ENCODE measurements around the gene KCNJ2. TPM values are rescaled to one million over a fixed set of nuclear protein-coding genes. Genes with fewer than 3 reads are reported as not detected.

Gene KCNJ2
- total RNA-seq, 1 donor from 2014 or later, result 1.7 TPM

- no peak for DNase-seq (ENCODE audit: low read depth in 2 of 2)
These were observed 33.5 kb downstream of the KCNJ2 start for GRCh38 chr17:70202840-70203239.

DNA sequence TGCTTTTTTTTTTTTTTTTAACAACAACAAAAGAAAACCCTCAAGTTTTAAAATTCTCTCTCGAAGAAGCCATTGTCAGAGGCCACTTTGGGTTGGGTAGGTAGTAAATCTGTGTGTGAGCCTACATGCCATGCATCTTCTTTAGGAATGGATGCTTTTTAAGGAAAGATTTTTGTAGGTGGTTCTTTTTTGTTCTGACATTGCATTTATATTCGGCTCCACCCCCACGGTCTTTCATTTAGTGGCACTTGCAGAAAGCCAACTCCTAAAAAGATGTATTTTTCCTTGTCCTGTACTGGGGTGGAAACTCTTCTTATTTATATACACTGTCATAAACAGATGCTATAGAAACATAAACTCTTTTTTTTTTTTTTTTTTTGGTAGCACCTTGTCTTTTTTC lies 35.1 kb downstream of the KCNJ2 start:
- DNase-seq (ENCODE audit: low read depth in 2 of 2), result no peak

DNA sequence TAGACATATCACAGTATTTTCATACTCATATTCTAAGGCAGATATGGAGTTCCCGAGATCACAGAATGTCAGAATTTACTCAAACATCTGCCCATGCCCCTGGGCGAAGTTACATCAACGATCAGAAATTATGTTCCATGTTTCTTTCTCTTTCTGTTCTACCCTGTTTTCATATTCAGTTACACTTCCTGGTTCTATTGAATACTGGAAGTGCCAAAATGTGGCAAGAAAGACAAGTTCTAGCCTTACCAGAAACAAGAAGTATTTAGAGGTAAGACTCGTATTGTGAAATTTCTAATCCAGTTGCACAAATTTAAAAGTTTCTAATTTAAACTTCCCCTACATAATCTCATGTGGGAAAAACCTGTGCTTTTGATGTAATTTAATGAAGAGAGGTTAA lies 36.1 kb downstream of the KCNJ2 start:
- DNase-seq (ENCODE audit: low read depth in 2 of 2), result no peak

DNA sequence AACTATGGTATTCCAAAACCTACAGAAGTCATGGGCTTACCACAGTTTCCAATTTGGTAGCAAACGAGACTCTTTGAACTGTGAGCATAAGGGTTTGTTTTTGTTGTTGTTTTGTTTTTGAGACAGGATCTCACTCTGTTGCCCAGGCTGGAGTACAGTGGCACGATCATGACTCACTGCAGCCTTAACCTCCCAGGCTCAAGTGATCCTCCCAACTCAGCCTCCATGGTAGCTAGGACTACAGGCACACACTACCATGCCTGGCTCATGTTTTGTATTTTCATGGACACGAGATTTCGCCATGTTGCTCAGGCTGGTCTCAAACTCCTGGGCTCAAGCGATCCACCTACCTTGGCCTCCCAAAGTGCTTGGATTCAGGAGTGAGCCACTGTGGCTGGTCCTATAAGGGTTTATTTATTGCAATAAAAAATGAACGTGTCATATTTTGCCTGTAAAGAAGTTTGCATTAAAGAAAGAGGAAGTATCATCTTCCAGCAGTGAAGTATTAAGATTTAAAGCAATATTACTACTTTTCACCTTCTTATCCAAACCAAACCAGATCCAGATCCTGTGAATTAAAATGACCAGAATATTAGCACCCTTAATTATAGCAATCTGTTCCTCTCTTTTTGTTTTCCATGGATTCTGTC lies 37.2 kb downstream of the KCNJ2 start:
- DNase-seq (ENCODE audit: low read depth in 2 of 2), result no peak

DNA sequence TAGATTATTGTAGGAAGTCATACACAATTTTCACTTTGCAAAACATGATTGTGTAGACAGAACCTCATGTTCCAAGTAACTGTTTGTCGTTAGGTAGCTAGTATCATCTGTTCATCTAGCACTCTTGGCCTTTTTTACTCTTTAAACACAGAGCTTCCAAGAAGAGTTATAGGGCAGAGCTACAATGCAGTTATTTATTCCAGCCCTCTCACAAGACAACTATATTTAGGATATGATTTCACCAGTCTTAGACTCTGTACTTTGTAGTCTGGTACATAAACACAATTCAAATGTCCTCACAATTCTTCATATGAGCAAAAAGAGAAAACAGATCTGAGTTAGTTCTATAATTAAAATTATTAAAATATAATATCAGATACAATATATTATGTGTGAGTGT lies 37.9 kb downstream of the KCNJ2 start:
- no peak for DNase-seq (ENCODE audit: low read depth in 2 of 2)

DNA sequence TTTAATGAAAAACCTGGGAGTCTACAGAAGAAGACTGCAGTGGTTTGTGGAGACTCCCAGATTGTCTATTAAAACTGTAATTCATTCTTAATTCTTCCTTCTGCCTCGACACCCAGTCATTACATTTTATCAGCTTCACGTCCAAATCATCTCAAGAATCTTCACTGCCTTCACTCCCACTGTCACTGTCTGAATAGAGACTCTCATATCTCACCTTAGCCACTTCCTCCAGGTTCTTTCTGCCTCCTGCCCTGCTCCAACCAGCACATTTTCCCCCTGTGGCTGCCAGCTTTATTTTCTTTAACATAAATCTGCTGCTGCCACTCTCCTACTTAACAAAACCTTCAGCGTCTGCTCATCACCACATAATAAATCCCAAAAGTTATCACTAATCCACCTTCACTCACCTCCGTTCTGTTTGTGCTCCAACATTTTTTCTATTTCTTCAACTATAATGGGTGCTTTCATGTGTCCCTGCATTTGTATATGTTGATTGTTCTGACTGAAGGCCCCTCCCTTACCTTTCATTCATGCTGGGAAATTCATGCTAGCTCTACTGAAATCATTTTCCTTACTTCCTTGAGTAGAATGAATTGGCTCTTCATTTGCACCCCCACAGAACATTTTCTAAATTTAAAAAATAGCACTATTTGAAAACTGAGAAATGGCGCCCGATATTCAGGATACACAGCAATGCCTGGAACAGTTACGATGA lies 38.9 kb downstream of the KCNJ2 start:
- DNase-seq (ENCODE audit: low read depth in 2 of 2), result no peak

- DNase-seq (ENCODE audit: low read depth in 2 of 2), result no peak
These were observed 39.7 kb downstream of the KCNJ2 start for GRCh38 chr17:70208825-70209555.

DNA sequence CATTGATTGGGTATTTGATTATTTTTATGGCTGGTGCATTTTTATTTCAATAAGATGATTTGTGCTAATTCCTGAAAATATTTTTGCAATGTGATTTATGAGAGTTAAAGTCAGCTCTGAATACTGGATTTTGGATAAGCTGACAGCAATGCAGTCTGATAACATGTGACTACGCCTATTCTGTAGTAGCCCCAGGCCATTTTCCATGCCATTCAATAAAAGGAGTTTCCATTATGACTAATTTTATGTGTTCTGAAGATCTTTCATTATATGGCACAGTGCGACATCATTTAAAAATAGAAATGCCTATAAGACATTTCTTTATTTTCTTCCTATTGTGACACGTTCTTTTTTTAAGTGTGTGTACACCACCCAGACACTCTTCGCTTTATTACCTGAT lies 46.3 kb downstream of the KCNJ2 start:
- no peak for DNase-seq (ENCODE audit: low read depth in 2 of 2)

DNA sequence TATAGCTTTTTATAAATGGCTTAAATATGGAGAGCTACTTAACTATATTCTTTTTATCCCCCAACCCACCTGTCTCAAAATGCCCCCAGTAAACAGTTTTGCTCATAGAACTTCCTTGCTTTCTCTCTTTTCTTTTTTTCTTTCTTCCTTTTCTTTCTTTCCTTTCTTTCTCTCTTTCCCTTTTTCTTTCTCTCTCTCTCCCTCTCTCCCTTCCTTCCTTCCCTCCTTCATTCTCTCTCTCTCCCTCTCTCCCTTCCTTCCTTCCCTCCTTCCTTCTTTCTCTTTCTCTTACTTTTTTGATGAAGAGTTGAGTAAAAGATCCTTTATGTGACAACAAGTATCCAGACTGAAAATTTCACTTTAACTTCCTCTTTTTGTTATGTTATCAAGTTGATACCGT lies 48.2 kb downstream of the KCNJ2 start:
- no peak for DNase-seq (ENCODE audit: low read depth in 2 of 2)

DNA sequence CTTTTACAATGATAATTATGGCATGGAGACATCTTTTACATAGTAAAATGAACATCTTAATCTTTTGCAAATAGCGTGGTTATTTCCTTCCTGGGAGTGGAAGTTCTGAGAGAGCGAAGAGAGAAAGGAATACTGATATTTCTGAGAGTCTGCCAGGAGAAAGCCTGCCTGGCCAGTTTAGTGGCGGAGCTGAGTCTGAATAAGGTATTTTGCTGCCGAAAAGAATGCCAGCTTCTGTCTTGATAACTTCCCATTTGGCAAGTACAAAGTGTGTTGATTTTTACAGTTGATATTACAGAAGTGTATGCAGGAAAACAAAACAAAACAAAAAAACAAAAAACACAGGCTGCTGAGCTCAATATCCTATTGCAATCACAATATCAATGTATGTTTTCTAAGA lies 55.9 kb downstream of the KCNJ2 start:
- DNase-seq (ENCODE audit: low read depth in 2 of 2), result no peak

Other genes with a start within 250 kb of the KCNJ2 start
- not detected in 2 replicates for gene KCNJ16, start 94.3 kb upstream of the KCNJ2 start, total RNA-seq

All from dermis microvascular lymphatic vessel endothelial cell (primary cell).